GM12891 (cell line): ENCODE data around the gene NMNAT2.

Experiments used
- POLR2A ChIP-seq: IDR thresholded peaks from 2 replicates; pipeline ENCODE4 v1.6.1; 2011; ENCODE audit warnings: low read depth, low read length, control low read depth
- SPI1 ChIP-seq: IDR thresholded peaks from 2 replicates; pipeline ENCODE4 v1.6.1; 2011; ENCODE audit warnings: low read depth, low read length, control low read depth

GRCh38 chr1:183287191-183287675 lies 130.9 kb downstream of the NMNAT2 start:
- TF ChIP-seq POLR2A (no peak), SPI1 (no peak)
